ENCODE data around the gene QRICH1.

DNA sequence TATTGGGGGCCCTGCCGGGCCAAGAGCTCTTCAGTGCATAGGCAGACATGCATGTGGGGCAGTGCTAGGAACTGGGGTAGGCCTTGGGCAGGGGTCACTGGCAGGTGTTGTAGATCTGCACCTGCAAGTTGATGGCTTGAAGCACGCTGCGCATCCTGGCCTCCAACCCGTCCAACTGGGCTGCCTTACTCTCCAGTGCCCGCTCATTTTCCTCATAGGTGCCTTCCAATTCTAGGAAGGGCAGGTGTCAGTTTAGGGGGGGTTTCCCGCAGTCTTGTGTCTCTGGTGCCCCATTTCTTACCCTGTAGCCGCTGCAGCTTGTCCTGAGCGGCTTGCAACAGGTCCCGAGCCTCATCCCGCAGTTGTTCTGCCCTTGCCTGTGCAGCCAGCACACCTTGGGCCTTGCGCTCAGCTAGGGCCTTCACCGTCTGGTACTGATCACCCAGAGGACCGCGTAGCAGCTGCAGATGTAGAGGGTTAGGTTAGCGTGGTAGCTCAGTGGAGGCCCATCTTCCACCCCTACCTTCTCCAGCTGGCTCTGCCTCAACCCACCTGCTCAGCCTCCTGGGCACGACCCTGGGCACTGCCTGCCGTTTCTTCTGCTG lies 27.4 kb upstream of the QRICH1 start:
- TF ChIP-seq, protein P1, sequence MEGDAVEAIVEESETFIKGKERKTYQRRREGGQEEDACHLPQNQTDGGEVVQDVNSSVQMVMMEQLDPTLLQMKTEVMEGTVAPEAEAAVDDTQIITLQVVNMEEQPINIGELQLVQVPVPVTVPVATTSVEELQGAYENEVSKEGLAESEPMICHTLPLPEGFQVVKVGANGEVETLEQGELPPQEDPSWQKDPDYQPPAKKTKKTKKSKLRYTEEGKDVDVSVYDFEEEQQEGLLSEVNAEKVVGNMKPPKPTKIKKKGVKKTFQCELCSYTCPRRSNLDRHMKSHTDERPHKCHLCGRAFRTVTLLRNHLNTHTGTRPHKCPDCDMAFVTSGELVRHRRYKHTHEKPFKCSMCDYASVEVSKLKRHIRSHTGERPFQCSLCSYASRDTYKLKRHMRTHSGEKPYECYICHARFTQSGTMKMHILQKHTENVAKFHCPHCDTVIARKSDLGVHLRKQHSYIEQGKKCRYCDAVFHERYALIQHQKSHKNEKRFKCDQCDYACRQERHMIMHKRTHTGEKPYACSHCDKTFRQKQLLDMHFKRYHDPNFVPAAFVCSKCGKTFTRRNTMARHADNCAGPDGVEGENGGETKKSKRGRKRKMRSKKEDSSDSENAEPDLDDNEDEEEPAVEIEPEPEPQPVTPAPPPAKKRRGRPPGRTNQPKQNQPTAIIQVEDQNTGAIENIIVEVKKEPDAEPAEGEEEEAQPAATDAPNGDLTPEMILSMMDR (IDR thresholded peaks at IDR 0.05): no peak
- TF ChIP-seq POLR2A (IDR thresholded peaks at IDR 0.05): no peak

All from uterus (tissue), 2 donors.